GM18520 (cell line): ENCODE results near the gene SMARCE1.
"Not testable (repeated sequence)": the region's sequence is repeated elsewhere in the genome, so short reads cannot be mapped to it uniquely, and the experiment has no call there.

ENCODE experiments used
- ATAC-seq: cut with Tn5 transposase; IDR thresholded peaks from one replicate; pipeline ENCODE4 v1.9.1; 2021; ENCODE audit not compliant: unreplicated experiment

The SMARCE1 gene

DNA sequence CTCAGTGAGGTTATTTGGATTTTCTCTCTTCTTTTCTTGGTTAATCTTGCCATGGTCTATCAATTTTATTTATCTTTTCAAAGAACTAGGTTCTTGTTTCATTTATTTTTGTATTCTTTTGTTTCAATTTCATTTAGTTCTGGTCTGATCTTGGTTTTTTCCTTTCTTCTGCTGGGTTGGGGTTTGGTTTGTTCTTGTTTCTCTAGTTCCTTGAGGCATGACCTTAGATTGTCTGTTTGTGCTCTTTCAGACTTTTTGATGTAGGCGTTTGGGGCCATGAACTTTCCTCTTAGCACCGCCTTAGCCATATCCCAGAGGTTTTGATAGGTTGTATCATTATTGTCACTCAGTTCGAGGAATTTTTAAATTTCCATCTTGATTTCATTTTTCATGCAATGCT lies 61.4 kb downstream of the SMARCE1 start:
- ATAC-seq: not testable (repeated sequence)

DNA sequence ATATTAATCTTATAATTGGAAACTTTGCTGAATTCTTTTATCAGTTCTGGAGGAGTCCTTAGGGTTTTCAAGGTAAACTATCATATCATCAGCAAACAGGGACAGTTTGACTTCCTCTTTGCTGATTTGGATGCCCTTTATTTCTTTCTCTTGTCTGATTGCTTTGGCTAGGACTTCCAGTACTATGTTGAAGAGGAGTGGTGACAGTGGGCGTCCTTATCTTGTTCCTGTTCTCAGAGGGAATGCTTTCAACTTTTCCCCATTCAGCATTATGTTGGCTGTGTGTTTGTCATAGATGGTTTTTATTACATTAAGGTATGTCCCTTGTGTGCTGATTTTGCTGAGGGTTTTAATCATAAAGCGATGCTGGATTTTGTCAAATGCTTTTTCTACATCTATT lies 62.7 kb downstream of the SMARCE1 start:
- ATAC-seq: not testable (repeated sequence)

DNA sequence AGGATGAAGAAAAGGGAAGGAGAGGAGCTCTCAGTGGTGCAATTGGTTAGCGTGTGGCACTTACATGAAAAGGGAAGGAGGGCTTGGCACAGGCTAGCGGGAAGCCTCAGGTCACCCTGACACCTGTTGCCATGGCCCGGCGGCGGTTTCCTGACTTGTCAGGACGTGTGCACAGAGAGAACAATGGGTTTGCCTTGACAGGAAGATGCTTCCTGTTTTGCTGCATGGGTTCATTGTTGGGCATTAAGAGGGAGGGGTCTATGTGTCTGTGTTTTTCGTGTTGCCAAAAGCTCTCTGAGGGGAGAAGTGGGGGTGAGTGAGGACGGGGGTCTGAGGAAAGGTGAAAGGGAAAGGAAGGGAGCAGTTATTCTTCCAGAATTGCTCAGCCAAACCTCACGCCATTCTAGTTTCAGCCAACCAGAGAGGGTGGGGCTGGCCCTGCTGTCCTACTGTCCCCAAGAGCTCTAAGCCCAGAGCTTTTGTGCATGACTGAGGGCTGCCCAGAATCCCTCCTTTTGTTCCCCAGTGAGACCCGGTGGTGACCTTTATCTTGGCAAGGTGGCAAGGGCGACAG lies 65.2 kb downstream of the SMARCE1 start:
- ATAC-seq: peak; percentile 89

DNA sequence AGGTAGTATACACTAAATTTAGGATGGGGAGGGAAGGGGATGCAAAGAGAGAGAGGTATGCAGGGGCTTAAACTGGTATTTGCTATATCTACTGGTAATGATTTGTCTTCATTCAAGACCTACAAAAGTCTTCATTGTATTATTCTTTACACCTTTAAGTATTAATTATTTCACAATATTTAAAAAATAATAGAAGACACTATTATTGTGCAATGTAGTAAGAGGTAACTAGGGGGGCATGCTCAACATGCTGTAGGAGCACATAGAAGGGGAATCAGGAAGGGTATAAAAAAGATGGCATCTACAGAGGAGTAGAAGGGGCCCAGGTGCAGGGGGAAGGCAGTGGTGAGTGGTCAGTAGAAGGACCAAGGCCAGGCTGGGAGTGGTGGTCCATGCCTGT lies 67.5 kb downstream of the SMARCE1 start:
- ATAC-seq: no peak

DNA sequence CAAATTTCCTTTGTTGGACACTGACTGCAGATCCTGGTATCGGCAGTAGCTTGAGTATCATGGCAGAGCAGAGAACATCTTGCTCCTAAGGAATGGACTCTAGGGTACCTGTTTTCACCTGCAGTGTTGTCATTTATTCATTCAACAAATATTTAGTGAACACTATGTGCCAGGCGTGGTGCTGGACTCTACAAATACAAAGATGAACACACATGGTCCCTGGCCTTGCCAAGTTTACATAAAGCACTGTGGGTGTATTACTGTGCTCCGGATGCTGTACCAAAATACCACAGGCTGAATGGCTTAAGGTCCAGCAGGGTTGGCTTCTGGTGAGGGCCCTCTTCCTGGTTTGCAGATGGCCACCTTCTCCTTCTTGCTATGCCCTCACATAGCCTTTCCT lies 68.1 kb downstream of the SMARCE1 start:
- ATAC-seq: no peak

DNA sequence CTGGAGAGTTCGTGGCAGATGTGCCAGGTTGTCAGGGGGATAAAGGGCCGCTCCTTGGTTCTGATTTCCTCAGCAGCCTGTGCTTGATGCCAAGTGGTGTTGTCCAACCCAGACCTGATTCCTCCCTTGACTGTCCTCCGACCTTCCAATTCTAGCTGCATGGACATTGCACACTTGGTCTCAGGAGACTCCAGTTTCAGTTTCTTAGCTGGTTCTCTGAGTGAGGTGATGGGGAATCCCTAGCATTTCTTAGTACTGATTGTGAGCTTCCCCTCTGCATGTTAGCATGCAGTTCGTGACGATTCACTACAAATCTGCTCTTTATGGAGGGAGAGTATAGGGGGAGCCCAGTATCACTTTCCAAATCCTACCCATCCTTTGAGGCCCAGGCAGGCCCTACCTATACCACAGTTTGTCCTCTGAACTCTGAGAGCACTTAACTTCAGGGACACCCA lies 70.0 kb downstream of the SMARCE1 start:
- ATAC-seq: peak; percentile 29

DNA sequence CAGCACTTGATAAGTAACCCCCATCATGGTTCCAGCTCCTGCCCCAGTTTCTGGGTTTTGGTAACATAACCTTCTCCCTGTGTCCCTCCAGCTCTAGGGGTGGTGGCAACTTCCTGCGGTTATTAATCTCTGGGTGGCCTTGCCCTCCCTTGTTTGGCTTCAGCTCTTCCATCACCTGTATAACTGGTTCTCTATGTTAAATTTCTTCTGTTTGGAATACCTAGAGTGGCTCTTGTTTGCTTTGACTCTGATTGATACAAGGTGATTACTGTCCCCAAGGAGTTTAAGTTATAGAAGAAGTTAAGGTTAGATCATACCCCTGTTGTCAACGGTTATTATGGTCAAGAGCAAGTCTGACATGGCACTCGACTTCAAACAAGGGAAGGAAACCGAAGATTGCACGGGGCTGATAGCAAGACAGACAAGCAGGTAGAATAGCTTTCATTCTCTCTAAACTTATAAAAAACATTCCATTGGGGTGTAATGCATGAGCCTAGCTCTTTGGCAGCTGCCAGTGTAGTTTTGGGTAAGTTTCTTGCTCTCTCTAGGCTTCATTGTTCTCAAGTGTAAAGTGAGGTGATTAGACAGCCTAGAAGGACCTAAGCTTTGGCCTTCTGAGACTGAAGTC lies 71.4 kb downstream of the SMARCE1 start:
- ATAC-seq: no peak
